Fibroblast of skin of right biceps (primary cell): ENCODE data around the gene FRG2.
"Not testable (repeated sequence)": the region's sequence is repeated elsewhere in the genome, so short reads cannot be mapped to it uniquely, and the experiment has no call there.

ENCODE experiments used
- DNase-seq: peaks from one replicate; pipeline ENCODE4 v3.0.0-alpha.2; 2013

Gene FRG2

DNA sequence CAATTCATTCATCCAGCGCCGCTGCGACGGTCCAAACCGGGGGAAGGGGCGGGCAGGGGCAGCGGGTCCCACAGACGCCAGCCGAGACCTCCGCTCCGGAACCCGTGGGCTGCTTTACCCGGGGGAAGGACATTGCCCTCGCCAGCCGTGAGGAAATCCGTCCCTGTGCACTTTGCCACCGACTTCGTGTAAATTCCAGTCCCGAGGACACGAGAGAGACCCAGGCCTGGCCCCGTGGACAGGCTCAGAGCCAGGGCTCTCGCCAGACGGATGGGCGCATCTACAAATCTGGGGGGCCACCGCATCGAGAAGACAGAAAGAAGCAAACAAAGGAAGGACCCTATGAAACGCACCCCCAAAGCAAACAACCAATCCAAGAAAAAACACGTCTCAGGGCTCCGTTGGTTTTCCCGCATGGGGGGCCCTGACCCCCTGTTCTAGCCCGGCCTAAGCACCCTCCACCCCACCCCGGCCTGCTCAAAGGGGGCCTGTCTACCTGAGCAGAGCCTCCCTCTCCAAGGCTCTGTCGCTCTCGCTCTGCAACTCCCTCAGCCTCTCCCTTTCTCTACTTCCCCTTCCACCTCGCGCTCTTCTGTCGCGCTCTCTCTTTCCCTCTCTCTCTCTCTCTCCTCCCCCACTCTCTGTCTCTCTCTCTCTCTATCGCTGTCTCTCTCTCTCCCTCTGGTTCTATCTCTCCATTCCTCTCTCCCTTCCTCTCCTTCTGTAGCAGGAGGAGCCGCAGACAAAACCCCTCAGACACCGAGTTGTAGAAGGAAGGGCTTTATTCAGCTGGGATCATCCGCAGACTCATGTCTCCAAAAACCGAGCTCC, 11.3 kb downstream of the FRG2 start:
- DNase-seq, result no peak

DNA sequence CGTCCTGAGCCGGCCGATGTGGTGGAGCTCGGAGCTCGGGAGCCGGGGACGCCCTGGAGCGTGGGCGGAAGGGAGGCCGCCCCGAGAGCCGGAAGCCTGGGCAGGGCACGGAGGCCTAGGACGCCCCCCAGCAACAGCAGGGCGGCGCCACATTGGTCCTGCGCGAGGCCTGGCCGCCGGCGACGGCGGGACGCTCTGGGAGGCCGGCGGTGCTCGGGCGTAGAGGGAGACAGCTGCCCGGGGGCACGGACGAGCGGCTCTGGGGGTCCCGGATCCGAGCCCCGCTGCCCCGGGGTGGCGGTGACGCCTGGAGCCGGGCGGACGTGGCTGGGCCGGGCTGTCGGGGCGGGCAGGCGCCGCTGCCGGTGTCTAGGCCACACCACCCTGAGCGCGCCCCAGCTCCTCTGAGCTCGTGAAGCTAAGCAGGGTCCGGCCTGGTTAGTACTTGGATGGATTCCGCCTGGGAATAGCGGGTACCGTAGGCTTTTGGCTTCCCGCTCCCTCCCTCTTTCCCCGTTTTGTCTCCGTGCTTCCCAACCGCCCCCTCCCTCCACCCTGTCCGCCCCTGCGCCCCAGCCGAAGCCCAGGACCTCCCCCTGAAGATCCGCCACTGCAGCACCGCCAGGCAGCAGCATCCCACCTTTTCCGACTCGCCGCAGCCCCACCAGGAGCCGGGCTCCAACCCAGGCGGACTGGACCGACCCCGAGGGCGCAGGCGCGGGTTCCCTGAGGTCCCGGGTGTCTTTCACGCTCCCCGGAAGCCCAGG, 12.1 kb downstream of the FRG2 start:
- DNase-seq, result peak; percentile 20

DNA sequence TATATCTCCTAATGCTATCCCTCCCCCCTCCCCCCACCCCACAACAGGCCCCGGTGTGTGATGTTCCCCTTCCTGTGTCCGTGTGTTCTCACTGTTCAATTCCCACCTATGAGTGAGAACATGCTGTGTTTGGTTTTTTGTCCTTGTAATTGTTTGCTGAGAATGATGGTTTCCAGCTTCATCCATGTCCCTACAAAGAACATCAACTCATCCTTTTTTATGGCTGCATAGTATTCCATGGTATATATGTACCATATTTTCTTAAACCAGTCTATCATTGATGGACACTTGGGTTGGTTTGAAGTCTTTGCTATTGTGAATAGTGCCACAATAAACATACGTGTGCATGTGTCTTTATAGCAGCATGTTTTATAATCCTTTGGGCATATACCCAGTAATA, 37.1 kb downstream of the FRG2 start:
- DNase-seq, result not testable (repeated sequence)

- DNase-seq, result no peak
Measured at GRCh38 chr4:189988877-189989431, 38.1 kb downstream of the FRG2 start.

- not testable (repeated sequence) for DNase-seq
Measured at GRCh38 chr4:189985651-189986243, 41.3 kb downstream of the FRG2 start.

DNA sequence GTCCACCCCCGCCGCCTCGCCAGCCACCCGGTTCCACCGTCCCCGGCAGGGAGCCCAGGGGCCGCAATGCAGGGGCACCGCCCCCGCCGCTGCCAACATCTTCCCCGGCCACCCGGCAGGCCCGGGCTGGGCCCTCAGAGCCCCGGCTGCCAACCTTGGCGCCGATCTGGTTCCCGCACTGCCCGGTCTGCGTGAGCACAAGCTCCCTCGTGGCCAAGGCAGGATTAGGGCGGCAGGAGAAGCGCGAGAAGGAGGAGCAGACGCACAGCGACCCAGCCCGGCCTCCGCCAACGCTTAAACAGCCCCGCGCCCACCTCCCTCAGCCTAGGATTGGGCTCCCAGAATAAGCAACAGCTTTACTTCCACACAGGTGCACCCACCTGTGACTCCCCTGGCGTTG, 42.4 kb downstream of the FRG2 start:
- not testable (repeated sequence) for DNase-seq

DNA sequence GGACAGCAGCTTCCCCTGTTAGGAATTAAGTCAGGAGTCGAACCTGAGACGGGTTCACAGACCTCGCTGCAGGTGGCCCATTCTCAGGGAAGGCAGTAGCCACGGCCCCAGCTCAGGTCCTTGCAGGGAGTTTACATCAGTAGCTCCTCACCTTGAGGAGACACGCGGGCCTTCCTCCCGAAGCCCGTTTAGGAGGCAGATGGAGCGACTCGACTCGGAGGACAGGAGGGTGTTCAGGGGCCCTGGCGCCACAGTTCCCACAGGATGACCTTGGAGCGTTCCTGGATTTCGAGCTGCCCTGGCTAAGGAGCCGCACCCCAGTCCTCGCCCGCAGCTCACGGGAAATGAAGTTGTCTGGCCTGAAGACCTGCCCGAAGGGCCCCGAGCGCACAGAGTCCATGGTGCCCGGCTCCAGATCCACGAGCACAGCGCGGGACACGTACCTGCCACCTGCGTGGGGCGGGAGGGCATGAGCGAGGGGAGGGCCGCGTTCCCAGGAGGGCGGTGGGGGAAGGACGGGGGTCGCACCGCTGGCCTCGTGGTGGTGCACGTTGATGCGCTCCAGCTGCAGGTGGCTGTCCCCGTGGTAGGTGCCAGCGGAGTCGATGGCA, 43.0 kb downstream of the FRG2 start:
- not testable (repeated sequence) for DNase-seq

- DNase-seq, result no peak
Measured at GRCh38 chr4:189981970-189982369, 45.1 kb downstream of the FRG2 start.

GRCh38 chr4:189980292-189980691, 46.8 kb downstream of the FRG2 start:
- not testable (repeated sequence) for DNase-seq

GRCh38 chr4:189979196-189980047, 47.6 kb downstream of the FRG2 start:
- no peak for DNase-seq
